ENCODE measurements around the gene IER3.
A peak's percentile ranks its signal among the peaks of the same experiment; 100 is the strongest.
"Not testable (repeated sequence)": the region's sequence is repeated elsewhere in the genome, so short reads cannot be mapped to it uniquely, and the experiment has no call there.

IER3 gene

GRCh38 chr6:30723843-30724741, 20.3 kb downstream of the IER3 start:
- not testable (repeated sequence) for DNase-seq (ENCODE audit: low spot score)

DNA sequence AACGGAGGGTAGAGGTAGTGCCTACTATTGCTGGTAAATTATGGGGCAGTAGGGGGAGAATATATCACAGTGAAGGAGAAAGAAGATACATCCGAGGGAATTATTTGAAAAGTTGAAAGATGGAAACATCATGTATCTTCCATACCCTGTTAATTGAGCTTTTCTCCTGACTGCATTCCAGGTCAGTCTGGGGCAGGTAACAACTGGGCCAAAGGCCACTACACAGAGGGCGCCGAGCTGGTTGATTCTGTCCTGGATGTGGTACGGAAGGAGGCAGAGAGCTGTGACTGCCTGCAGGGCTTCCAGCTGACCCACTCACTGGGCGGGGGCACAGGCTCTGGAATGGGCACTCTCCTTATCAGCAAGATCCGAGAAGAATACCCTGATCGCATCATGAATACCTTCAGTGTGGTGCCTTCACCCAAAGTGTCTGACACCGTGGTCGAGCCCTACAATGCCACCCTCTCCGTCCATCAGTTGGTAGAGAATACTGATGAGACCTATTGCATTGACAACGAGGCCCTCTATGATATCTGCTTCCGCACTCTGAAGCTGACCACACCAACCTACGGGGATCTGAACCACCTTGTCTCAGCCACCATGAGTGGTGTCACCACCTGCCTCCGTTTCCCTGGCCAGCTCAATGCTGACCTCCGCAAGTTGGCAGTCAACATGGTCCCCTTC, 21.0 kb downstream of the IER3 start:
- not testable (repeated sequence) for DNase-seq (ENCODE audit: low spot score)

- peak; percentile 77 for DNase-seq (ENCODE audit: low spot score)
These were observed 21.9 kb downstream of the IER3 start for GRCh38 chr6:30722280-30723112.

- not testable (repeated sequence) for DNase-seq (ENCODE audit: low spot score)
These were observed 22.4 kb downstream of the IER3 start for GRCh38 chr6:30722025-30722279.

GRCh38 chr6:30721198-30722024, 22.9 kb downstream of the IER3 start:
- peak; percentile 92 for DNase-seq (ENCODE audit: low spot score)

GRCh38 chr6:30720738-30721197, 23.6 kb downstream of the IER3 start:
- DNase-seq (ENCODE audit: low spot score), result peak; percentile 64

- peak; percentile 91 for DNase-seq (ENCODE audit: low spot score)
These were observed 24.3 kb downstream of the IER3 start, which contains the start of gene TUBB for GRCh38 chr6:30719791-30720737. Gene TUBB, plus strand, starts transcription at chr6:30720352. Its CDS starts 155 bp downstream, at chr6:30720507.

DNA sequence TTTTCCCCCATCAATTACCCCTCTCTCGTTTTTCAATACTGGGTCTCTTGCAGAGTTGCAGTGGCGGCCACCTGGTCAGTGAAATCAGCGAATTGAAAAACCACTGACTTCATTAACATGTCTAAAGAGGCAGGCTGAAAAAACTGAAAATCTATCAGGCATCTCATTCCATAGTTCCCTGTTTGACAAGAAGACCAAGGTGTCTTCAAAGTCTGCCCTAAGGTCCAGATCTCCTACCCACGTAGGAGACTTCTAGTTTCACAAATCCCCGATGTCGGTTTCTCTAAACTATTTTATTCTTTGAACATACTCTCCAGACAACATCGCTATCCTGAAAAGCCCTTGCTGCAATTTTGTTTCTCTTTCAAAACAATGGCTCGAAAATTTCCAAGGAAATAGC, 25.0 kb downstream of the IER3 start:
- no peak for DNase-seq (ENCODE audit: low spot score)

DNA sequence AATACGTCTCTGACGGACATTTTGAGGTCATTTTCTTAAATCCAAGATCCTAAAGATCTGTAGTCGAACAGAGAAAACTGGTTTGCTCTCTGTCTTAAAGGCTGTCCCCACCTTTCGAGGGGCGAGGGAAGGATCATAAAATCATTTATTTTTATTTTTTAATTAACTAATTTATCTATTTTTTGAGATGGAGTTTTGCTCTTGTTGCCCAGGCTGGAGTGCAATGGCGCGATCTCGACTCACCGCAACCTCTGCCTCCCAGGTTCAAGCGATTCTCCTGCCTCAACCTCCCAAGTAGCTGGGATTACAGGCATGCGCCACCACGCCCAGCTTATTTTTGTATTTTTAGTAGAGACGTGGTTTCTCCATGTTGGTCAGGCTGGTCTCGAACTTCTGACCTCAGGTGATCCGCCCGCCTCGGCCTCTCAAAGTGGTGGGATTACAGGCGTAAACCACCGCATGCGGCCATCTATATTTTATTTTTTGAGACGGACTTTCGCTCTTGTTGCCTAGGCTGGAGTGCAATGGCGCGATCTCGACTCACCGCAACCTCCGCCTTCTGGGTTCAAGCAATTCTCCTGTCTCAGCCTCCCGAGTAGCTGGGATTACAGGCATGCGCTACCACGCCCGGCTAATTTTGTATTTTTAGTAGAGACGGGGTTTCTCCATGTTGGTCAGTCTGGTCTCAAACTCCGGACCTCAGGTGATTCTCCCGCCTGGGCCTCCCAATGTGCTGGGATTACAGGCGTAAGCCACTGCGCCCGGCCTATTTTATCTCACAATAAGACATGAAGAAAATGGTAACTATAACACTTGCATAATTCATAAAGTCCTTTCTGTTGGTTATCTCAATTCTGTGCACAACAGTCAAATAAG, 26.3 kb downstream of the IER3 start:
- not testable (repeated sequence) for DNase-seq (ENCODE audit: low spot score)

GRCh38 chr6:30717129-30717844, 27.1 kb downstream of the IER3 start, which contains the start of gene MDC1:
Gene MDC1, minus strand, starts transcription at chr6:30717281. Its CDS starts 2,106 bp downstream, at chr6:30715175.
- DNase-seq (ENCODE audit: low spot score), result peak; percentile 96

- no peak for DNase-seq (ENCODE audit: low spot score)
These were observed 27.5 kb downstream of the IER3 start for GRCh38 chr6:30716879-30717128.

- no peak for DNase-seq (ENCODE audit: low spot score)
These were observed 30.1 kb downstream of the IER3 start for GRCh38 chr6:30714263-30714662.

DNA sequence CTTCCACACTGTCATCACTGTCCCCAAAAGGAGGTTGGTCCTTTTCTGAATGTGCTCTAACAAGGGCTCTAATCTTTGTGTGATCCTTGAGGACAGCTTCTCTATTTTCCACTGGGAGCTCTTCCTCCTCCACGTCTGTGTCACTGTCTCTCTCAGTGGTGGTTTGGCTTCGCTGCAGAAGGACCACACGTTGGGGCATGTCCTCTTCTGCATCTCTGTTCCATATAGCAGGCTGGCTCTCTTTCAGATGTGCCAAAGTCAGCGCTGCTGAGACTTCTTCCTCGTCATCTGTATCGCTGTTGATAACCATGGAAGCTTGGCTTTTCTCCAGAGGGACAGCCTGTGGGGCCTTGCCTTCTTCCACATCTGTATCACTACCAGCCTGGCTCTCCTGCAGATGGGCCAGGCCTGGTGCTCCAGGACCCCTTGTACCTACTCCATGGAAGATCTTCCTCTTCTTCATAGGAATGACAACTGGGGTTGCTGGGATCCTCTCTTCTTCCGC, 31.9 kb downstream of the IER3 start:
- DNase-seq (ENCODE audit: low spot score), result no peak

GRCh38 chr6:30711758-30712380, 32.5 kb downstream of the IER3 start:
- no peak for DNase-seq (ENCODE audit: low spot score)

DNA sequence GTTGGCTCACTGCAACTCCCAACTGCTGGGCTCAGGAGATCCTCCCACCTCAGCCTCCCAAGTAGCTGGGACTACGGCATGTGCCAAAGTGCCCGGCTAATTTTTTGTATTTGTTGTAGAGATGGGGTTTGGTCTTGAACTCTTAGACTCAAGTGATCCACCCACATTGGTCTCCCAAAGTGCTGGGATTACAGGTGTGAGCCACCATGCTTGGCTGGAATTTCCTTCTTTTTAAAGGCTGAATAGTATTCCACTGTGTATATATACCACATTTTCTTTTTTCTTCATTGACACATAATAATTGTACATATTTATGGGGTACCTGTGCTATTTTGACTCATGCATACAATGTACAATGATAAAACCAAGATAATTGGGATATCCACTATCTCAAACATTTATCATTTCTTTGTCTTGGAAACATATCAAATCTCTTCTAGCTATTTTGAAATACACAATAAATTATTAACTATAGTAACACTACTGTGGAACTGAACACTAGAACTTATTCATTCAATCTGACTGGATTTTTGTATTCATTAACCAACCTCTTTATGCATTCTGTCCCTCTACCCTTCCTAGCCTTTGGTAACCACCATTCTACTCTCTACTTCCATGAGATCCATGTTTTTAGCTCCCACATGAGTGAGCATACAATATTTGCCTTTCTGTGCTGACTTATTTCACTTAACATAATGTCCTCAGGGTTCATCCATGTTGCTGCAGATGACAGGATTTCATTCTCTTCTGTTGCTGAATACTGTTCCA, 35.1 kb downstream of the IER3 start:
- DNase-seq (ENCODE audit: low spot score), result no peak

DNA sequence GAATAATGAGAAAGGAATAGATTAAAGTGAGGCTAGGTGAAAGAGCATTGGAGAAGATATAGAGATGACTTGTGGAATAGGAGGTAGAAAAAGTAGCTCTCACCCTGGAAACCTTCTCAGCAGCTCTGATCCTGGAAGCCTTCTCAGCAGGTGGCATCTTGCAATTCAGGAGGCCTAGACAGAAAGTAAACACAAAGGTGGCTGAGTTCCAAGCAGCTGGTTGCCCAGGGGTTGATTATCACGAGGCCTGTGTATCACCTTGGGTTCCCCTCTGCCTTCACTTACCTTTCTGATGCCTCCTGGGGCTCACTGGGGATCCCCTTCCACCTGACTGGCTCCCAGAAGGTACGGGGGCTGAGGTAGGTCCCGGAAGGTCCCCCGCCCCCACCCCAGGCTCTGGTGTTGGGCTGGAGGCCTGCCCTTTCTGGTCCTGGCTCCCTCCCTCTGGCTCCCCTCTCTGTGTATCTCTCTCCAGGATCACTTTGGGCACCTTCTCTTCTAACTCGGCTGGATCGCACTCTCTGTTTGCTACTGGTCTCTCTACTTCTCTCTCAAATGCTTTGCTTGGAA, 37.0 kb downstream of the IER3 start:
- DNase-seq (ENCODE audit: low spot score), result no peak

- no peak for DNase-seq (ENCODE audit: low spot score)
These were observed 38.7 kb downstream of the IER3 start for GRCh38 chr6:30705620-30706019.

Measured in germinal center (tissue), 1 donor.